Measurements from ENCODE around the gene SLC35D1. TPM values are rescaled to one million over a fixed set of nuclear protein-coding genes. Genes with fewer than 3 reads are reported as not detected.
A peak's percentile ranks its signal among the peaks of the same experiment; 100 is the strongest.

Gene SLC35D1
- total and polyA plus RNA-seq, 10 of the 15 experiments (the other 5 are each of a cell fraction or from before 2014, with no cell fraction given), result 2.9 to 12.4 (median 8.6) TPM

DNA sequence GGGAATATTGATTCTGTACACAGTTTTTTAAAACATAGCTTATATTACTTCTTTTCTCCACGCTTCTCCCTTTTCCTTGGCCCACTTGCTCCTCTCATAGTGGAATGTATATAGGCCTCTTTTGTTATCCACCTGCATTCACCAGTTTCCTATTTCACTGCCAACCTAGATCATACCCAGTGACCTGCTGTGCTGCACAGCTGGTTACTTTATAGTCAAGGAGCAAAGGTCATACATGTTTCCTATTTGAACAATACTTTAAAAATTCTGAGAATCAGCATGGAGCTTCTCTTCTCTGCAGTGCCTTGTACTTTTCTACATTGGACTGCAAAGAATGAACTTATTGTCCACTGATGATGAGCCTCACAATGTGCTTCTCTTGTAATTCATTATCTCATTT lies 4.3 kb upstream of the SLC35D1 start:
- FAIRE-seq (no peak), DNase-seq (ENCODE audit: low read depth, low spot score) (no peak), ATAC-seq (no peak)
- BruUV-seq (replicated peaks), result no TSS peak
- H3K36me3 ChIP-seq (ENCODE audit: control insufficient read depth in 2 of 2, insufficient read depth in 2 of 2, low read length in 1 of 2), result no peaks in the 10 kb centered on the region
- H3K4me3 ChIP-seq, result no peak overlapping the region
- TF ChIP-seq, protein P1, sequence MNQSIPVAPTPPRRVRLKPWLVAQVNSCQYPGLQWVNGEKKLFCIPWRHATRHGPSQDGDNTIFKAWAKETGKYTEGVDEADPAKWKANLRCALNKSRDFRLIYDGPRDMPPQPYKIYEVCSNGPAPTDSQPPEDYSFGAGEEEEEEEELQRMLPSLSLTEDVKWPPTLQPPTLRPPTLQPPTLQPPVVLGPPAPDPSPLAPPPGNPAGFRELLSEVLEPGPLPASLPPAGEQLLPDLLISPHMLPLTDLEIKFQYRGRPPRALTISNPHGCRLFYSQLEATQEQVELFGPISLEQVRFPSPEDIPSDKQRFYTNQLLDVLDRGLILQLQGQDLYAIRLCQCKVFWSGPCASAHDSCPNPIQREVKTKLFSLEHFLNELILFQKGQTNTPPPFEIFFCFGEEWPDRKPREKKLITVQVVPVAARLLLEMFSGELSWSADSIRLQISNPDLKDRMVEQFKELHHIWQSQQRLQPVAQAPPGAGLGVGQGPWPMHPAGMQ (IDR thresholded peaks at IDR 0.05; ENCODE audit: borderline replicate concordance), result no peak
- in situ Hi-C loops (cut with MboI) (no loop called here), intact Hi-C loops (cut with micrococcal nuclease; ENCODE audit: unreplicated experiment) (no loop called here)
- WGBS (ENCODE audit: insufficient coverage, insufficient replicate concordance, low lambda C conversion rate, missing lambda C conversion rate), result 87% methylated on average over 1 of the region's 1 CpG
- POLR2A ChIA-PET, result no interaction called here
- H3K9me3 ChIP-seq (replicated peaks; ENCODE audit: control insufficient read depth, insufficient read depth, low read length), result no peaks in the 10 kb centered on the region
- SMC1A ChIA-PET (ENCODE audit: uncharacterized antibody, unreplicated experiment), result no interaction called here
- H2AFZ ChIP-seq (ENCODE audit: control insufficient read depth, low read depth, low read length), result no peak overlapping the region
- H4K20me1 ChIP-seq (ENCODE audit: control insufficient read depth, insufficient read depth), result no peaks in the 10 kb centered on the region
- no peaks in the 10 kb centered on the region for H3K79me2 ChIP-seq (ENCODE audit: control insufficient read depth, insufficient read depth, low read length)
- no peaks in the 10 kb centered on the region for H3K4me1 ChIP-seq (ENCODE audit: control insufficient read depth, insufficient read depth, low read length)
- CTCF ChIA-PET, result interaction anchor here (0.8 to 1.2 kb wide), 2 partner anchors 62 to 91 kb away, joined by 3 to 4 read pairs; no protein-coding TSS in a partner anchor
- H3K9ac ChIP-seq (ENCODE audit: control insufficient read depth, insufficient read depth, low read length), result no peak overlapping the region
- no peak overlapping the region for H3K27ac ChIP-seq (ENCODE audit: control insufficient read depth, insufficient read depth)
- RAD21 ChIA-PET (ENCODE audit: unreplicated experiment), result no interaction called here
- no peaks in the 10 kb centered on the region; a peak in 1 of 4 replicates for H3K27me3 ChIP-seq (replicated peaks in 1 of 2; ENCODE audit: control insufficient read depth in 2 of 2, insufficient read depth in 2 of 2, low read length in 1 of 2)
- no peak overlapping the region for H3K4me2 ChIP-seq (ENCODE audit: control insufficient read depth, insufficient read depth)

DNA sequence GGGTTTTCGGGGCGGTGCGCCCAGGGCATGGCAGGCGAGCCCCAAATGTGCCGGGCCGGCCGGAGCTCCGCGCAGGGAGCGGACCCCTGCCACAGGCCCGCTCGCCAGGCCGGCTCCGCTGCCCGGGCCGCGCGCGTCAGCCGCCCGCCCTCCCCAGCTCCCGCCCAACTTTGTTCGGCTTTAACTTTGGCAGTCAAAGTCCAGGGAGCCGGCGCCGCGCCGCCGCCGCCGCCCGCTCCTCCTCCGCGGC lies 488 bp downstream of the SLC35D1 start:
- Histone ChIP-seq H3K36me3 (ENCODE audit: control insufficient read depth in 2 of 2, insufficient read depth in 2 of 2, low read length in 1 of 2) (no peaks in the 10 kb centered on the region), H4K20me1 (ENCODE audit: control insufficient read depth, insufficient read depth) (no peaks in the 10 kb centered on the region), H3K9me3 (replicated peaks; ENCODE audit: control insufficient read depth, insufficient read depth, low read length) (no peaks in the 10 kb centered on the region), H3K27me3 (replicated peaks in 1 of 2; ENCODE audit: control insufficient read depth in 2 of 2, insufficient read depth in 2 of 2, low read length in 1 of 2) (no peaks in the 10 kb centered on the region), H3K27ac (ENCODE audit: control insufficient read depth, insufficient read depth) (peak overlapping the region; percentile 78), H3K4me1 (ENCODE audit: control insufficient read depth, insufficient read depth, low read length) (no peaks in the 10 kb centered on the region), H3K79me2 (ENCODE audit: control insufficient read depth, insufficient read depth, low read length) (peaks cover 10% of the 10 kb centered on the region), H3K9ac (ENCODE audit: control insufficient read depth, insufficient read depth, low read length) (peak overlapping the region; percentile 85), H3K4me3 (peak overlapping the region; percentile 82), H3K4me2 (ENCODE audit: control insufficient read depth, insufficient read depth) (peak overlapping the region; percentile 81; the same call in 1 of the 2 replicates), H2AFZ (ENCODE audit: control insufficient read depth, low read depth, low read length) (peak overlapping the region; percentile 98)
- RAD21 ChIA-PET (ENCODE audit: unreplicated experiment), result interaction anchor here (0.6 to 1.2 kb wide), 6 partner anchors 58 to 1633 kb away, joined by 3 to 6 read pairs (median 3); partner anchors contain the start of genes LEPR and LEPROT
- CTCF ChIA-PET, result interaction anchor here (0.8 to 1.9 kb wide), 5 partner anchors 34 to 160 kb away, joined by 3 to 9 read pairs (median 5); no protein-coding TSS in a partner anchor
- TF ChIP-seq ZZZ3 (IDR thresholded peaks at IDR 0.05; ENCODE audit: control insufficient read depth, insufficient read length, low read depth) (no peak), CHD4 (IDR thresholded peaks at IDR 0.05) (no peak), ZSCAN29 (IDR thresholded peaks at IDR 0.05) (0 out of 2 replicates have a peak, but pooled peaks have one; percentile 47), BACH1 (IDR thresholded peaks at IDR 0.05; ENCODE audit: borderline replicate concordance) (peak; percentile 22; the same call in 1 of the 2 replicates), LARP7 (IDR thresholded peaks at IDR 0.05) (peak; percentile 70; the same call in 1 of the 2 replicates), CEBPB (IDR thresholded peaks at IDR 0.05; ENCODE audit: borderline replicate concordance in 1 of 2, low read depth in 2 of 2, low read length in 2 of 2) (no peak)
- TF ChIP-seq, protein P2, sequence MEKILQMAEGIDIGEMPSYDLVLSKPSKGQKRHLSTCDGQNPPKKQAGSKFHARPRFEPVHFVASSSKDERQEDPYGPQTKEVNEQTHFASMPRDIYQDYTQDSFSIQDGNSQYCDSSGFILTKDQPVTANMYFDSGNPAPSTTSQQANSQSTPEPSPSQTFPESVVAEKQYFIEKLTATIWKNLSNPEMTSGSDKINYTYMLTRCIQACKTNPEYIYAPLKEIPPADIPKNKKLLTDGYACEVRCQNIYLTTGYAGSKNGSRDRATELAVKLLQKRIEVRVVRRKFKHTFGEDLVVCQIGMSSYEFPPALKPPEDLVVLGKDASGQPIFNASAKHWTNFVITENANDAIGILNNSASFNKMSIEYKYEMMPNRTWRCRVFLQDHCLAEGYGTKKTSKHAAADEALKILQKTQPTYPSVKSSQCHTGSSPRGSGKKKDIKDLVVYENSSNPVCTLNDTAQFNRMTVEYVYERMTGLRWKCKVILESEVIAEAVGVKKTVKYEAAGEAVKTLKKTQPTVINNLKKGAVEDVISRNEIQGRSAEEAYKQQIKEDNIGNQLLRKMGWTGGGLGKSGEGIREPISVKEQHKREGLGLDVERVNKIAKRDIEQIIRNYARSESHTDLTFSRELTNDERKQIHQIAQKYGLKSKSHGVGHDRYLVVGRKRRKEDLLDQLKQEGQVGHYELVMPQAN (conservative IDR thresholded peaks at IDR 0.05), result peak; percentile 54
- TF ChIP-seq, protein P3, sequence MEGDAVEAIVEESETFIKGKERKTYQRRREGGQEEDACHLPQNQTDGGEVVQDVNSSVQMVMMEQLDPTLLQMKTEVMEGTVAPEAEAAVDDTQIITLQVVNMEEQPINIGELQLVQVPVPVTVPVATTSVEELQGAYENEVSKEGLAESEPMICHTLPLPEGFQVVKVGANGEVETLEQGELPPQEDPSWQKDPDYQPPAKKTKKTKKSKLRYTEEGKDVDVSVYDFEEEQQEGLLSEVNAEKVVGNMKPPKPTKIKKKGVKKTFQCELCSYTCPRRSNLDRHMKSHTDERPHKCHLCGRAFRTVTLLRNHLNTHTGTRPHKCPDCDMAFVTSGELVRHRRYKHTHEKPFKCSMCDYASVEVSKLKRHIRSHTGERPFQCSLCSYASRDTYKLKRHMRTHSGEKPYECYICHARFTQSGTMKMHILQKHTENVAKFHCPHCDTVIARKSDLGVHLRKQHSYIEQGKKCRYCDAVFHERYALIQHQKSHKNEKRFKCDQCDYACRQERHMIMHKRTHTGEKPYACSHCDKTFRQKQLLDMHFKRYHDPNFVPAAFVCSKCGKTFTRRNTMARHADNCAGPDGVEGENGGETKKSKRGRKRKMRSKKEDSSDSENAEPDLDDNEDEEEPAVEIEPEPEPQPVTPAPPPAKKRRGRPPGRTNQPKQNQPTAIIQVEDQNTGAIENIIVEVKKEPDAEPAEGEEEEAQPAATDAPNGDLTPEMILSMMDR (IDR thresholded peaks at IDR 0.05 in 2 of 3, conservative IDR thresholded peaks at IDR 0.05 in 1 of 3; ENCODE audit: control insufficient read depth in 2 of 3, extremely low read depth in 1 of 3, insufficient read depth in 1 of 3, low read depth in 3 of 3, low read length in 3 of 3), result no peak
- intact Hi-C loops (cut with micrococcal nuclease; ENCODE audit: unreplicated experiment), result loop anchor here (1.0 to 5.0 kb wide), 5 partner anchors 57 to 159 kb away; no protein-coding TSS in a partner anchor
- WGBS (ENCODE audit: insufficient coverage, insufficient replicate concordance, low lambda C conversion rate, missing lambda C conversion rate), result under 1% methylated on average over 28 of the region's 34 CpGs
- in situ Hi-C loops (cut with MboI), result no loop called here
- DNase-seq (ENCODE audit: low read depth, low spot score), result no peak
- POLR2A ChIA-PET, result interaction anchor here (0.8 to 1.7 kb wide), 5 partner anchors 8 to 122 kb away, joined by 3 to 6 read pairs (median 3); no protein-coding TSS in a partner anchor
- no TSS peak for BruUV-seq (replicated peaks)
- SMC1A ChIA-PET (ENCODE audit: uncharacterized antibody, unreplicated experiment), result interaction anchor here (0.7 to 1.7 kb wide), 5 partner anchors 59 to 279 kb away, joined by 3 to 4 read pairs (median 4); no protein-coding TSS in a partner anchor
- ATAC-seq, result peak; percentile 62
- FAIRE-seq, result no peak
